Testis (tissue), 3 donors: ENCODE data around the gene GORASP1. TPM values are rescaled to one million over a fixed set of nuclear protein-coding genes. Genes with fewer than 3 reads are reported as not detected.

Experiments used
- DNase-seq: peaks from one replicate; pipeline ENCODE4 v3.0.0-alpha.2; 2019
- H3K27ac ChIP-seq, 2 donors: fragments of 200-600 bp; sonication (generic); one replicate each; pipeline ENCODE4 v1.5.1; 2019
- H3K27me3 ChIP-seq: fragments of 200-600 bp; sonication (generic); one replicate; pipeline ENCODE4 v1.5.1; 2019
- H3K36me3 ChIP-seq: fragments of 200-600 bp; sonication (generic); one replicate; pipeline ENCODE4 v1.5.1; 2017; ENCODE audit warnings: low read depth; ENCODE audit errors: missing control alignments
- H3K4me1 ChIP-seq: fragments of 200-600 bp; sonication (generic); one replicate; pipeline ENCODE4 v1.5.1; 2019
- H3K4me3 ChIP-seq, 2 donors: fragments of 200-600 bp; sonication (generic); one replicate each; pipeline ENCODE4 v1.5.1; 2017 to 2019
- H3K9me3 ChIP-seq: fragments of 200-600 bp; sonication (generic); one replicate; pipeline ENCODE4 v1.5.1; 2017
- POLR2A ChIP-seq: fragments of 450-650 bp; IDR thresholded peaks from one replicate; pipeline ENCODE4 v1.6.1; 2017; ENCODE audit warnings: antibody characterized with exemption, mild to moderate bottlenecking, moderate library complexity
- WGBS, 2 donors: methylation state at CpG; one replicate each; pipeline ENCODE4 v1.1.5; 2018; 5-methylcytosine and 5-hydroxymethylcytosine counted together
- intact Hi-C: fragments of 100-400 bp; cut with DNase I; formaldehyde crosslinking; loops from one replicate; pipeline ENCODE4 v1.15.1; 2023; ENCODE audit warnings: low total_unique reads
- polyA plus RNA-seq: library from polyadenylated mRNA; stranded (reverse); fragments of 350-450 nt; fragmentation: Illumina TruSeq; extraction: RNeasy Lipid Tissue Mini Kit (QIAGEN cat#74804); gene quantifications from one replicate; pipeline ENCODE4 v1.2.3, GENCODE V29; 2014; ENCODE audit warnings: low read depth, low replicate concordance; ENCODE audit not compliant: insufficient read depth
- total RNA-seq, 2 donors: library from RNA; depleted of rRNA; stranded (reverse); fragments of >200 nt; gene quantifications; one replicate each; pipeline ENCODE4 v1.2.3, GENCODE V29; 2016
- TF ChIP-seq, protein P1 (sequence below), 3 experiments: fragments of 450-650 bp in 2 of 3; fragments of 200-600 bp in 1 of 3; sonication (generic) in 1 of 3; IDR thresholded peaks; one replicate each; pipeline ENCODE4 v1.5.1; 2016 to 2019; ENCODE audit warnings: antibody characterized with exemption in 3 of 3, mild to moderate bottlenecking in 2 of 3, moderate library complexity in 1 of 3

Gene GORASP1
- total and polyA plus RNA-seq, 3 donors from 2014 or later = 69.5 to 92.1 (median 75.3) TPM

DNA sequence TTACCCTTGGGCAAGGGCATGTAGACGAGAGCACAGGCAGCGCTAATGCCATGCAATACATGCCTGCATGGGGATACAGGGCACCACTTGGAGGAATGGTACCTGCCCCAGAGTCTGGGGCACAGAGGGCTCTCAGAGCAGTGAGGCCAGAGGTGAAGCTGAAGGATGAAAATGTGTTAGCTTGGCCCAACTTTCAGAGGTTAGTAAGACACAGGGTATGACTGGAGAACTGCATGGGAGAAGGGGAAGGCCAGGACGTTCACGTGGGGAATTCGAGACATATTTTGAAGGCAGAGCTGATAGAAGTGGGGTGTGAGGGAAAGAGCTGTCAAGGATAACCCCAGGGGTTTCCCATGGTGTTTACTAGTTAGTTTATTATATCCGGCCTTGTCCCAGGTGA is 26.4 kb upstream of the GORASP1 start:
- intact Hi-C loops = no loop called here
- no peak for TF ChIP-seq POLR2A
- TF ChIP-seq, protein P1, sequence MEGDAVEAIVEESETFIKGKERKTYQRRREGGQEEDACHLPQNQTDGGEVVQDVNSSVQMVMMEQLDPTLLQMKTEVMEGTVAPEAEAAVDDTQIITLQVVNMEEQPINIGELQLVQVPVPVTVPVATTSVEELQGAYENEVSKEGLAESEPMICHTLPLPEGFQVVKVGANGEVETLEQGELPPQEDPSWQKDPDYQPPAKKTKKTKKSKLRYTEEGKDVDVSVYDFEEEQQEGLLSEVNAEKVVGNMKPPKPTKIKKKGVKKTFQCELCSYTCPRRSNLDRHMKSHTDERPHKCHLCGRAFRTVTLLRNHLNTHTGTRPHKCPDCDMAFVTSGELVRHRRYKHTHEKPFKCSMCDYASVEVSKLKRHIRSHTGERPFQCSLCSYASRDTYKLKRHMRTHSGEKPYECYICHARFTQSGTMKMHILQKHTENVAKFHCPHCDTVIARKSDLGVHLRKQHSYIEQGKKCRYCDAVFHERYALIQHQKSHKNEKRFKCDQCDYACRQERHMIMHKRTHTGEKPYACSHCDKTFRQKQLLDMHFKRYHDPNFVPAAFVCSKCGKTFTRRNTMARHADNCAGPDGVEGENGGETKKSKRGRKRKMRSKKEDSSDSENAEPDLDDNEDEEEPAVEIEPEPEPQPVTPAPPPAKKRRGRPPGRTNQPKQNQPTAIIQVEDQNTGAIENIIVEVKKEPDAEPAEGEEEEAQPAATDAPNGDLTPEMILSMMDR (IDR thresholded peaks at IDR 0.05) = no peak
- Histone ChIP-seq H3K4me1 (no peaks in the 10 kb centered on the region), H3K27ac (no peak overlapping the region), H3K4me3 (no peak overlapping the region), H3K9me3 (no peaks in the 10 kb centered on the region), H3K27me3 (no peaks in the 10 kb centered on the region), H3K36me3 (no peaks in the 10 kb centered on the region)
- no peak for DNase-seq
- 83 to 92% methylated on average over 5 to 6 of the region's 6 CpGs for WGBS, 2 donors

DNA sequence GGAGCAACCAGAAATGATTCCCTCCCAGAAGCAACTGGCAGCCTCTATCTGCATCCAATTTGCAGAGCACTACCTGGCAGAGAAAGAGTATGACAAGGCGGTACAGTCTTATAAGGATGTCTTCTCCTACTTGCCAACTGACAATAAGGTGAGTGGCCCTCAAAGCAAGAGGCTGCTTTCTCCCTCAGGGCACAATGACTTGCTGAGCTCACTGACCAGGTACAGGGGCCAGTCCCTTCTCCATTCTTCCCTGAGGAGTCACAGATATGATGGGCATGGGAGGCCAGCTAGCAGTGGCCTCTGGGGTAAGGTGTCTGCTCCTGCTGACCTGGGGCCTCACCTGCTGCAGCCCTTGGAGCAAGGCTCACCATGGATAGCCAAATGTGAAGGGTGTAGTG is 25.7 kb upstream of the GORASP1 start:
- WGBS, 2 donors = 92 to 100% methylated on average over 1 of the region's 1 CpG
- TF ChIP-seq, protein P1 (IDR thresholded peaks at IDR 0.05) = no peak
- no peak for TF ChIP-seq POLR2A
- DNase-seq = no peak
- no peak overlapping the region for H3K27ac ChIP-seq
- H3K4me1 ChIP-seq = no peaks in the 10 kb centered on the region
- no peak overlapping the region for H3K4me3 ChIP-seq
- no peaks in the 10 kb centered on the region for H3K9me3 ChIP-seq
- no peaks in the 10 kb centered on the region for H3K27me3 ChIP-seq
- intact Hi-C loops = no loop called here
- H3K36me3 ChIP-seq = no peaks in the 10 kb centered on the region

DNA sequence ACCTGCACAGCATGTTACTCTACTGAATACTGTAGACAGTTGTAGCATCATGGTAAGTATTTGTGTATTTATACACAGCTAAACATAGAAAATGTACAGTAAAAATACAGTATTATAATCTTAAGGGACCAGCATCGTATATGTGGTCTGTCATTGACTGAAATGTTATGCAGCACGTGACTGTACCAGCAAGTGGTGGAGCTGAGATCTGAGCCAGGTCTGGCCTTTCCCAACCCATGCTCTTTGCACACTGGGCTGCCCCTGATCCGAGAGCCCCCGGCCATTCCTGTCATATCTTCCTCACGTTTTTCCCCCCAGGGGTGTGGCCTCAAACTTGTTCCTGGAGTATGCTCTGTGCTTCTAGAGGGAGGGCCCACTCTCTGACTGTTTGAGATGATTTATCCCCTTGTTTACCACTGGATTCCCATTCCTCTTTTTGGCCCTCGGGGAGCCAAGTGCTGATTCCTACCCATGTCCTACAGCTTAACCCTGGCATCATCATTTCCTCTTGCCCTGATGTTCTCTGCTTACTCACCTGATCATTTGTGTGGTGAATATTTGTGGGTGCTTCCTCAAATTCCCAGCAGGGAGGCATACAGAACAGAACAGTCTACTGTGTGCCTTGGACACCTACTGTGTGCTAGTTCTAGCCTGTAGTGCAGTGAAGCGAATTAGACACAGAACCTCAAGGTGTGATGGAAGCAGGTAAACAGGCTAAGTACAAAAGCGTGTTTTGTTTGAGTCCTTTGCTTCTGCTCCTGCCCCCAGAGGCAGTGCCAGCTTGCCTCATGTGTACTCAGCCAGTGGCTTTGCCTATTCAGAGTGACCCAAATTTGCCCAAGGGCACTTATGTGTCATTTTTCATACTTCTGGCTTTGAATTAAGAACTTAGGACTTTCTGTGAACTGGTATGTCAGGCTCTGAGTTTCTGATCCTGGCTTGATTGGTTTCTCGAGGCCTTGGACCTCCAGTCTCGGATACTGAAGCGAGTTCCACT is 25.0 kb upstream of the GORASP1 start:
- Histone ChIP-seq H3K4me1 (no peaks in the 10 kb centered on the region), H3K9me3 (no peaks in the 10 kb centered on the region), H3K27me3 (no peaks in the 10 kb centered on the region), H3K36me3 (no peaks in the 10 kb centered on the region), H3K27ac (no peak overlapping the region), H3K4me3 (no peak overlapping the region)
- DNase-seq = no peak
- intact Hi-C loops = no loop called here
- TF ChIP-seq, protein P1 (IDR thresholded peaks at IDR 0.05) = no peak
- TF ChIP-seq POLR2A = no peak
- 85 to 88% methylated on average over 11 of the region's 11 CpGs for WGBS, 2 donors

DNA sequence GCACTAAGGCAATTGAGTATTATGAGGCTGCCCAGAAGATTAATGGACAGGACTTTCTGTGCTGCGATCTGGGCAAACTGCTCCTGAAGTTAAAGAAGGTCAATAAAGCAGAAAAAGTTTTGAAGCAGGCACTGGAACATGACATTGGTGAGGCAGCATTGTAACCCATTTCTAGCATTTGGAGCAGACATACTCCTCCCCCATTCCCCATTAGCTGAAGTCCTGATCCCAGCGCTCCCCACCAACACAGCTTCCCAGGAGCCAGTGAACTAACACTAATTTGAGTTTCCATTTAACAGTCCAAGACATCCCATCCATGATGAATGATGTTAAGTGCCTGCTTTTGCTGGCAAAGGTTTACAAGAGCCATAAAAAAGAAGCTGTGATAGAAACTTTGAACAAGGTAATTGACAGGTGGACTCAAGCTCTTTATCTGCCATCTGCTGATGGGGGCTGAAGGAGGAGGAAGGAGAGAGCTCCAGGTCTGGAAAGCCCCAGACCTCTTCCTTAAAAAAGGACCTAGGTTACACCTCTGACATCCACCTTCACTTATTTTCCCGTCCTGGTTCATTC is 23.4 kb upstream of the GORASP1 start:
- no peaks in the 10 kb centered on the region for H3K36me3 ChIP-seq
- no peaks in the 10 kb centered on the region for H3K27me3 ChIP-seq
- no peaks in the 10 kb centered on the region for H3K4me1 ChIP-seq
- H3K9me3 ChIP-seq = no peaks in the 10 kb centered on the region
- no peak for TF ChIP-seq POLR2A
- TF ChIP-seq, protein P1 (IDR thresholded peaks at IDR 0.05) = no peak
- intact Hi-C loops = no loop called here
- WGBS, 2 donors = 75 to 90% methylated on average over 3 of the region's 3 CpGs
- no peak overlapping the region for H3K27ac ChIP-seq
- no peak overlapping the region for H3K4me3 ChIP-seq
- no peak for DNase-seq
